Measurements from ENCODE around the gene DHX15.
"Not testable (repeated sequence)": the region's sequence is repeated elsewhere in the genome, so short reads cannot be mapped to it uniquely, and the experiment has no call there.

The DHX15 gene

GRCh38 chr4:24537025-24537424, 47.3 kb downstream of the DHX15 start:
- DNase-seq: no peak

- no peak for DNase-seq
These were observed 49.0 kb downstream of the DHX15 start for GRCh38 chr4:24535399-24535798.

GRCh38 chr4:24533364-24533763, 51.0 kb downstream of the DHX15 start:
- no peak for DNase-seq

GRCh38 chr4:24529555-24529954, 54.8 kb downstream of the DHX15 start:
- DNase-seq: no peak

GRCh38 chr4:24527371-24527770, 57.0 kb downstream of the DHX15 start:
- no peak for DNase-seq

- DNase-seq: no peak
These were observed 62.8 kb downstream of the DHX15 start for GRCh38 chr4:24521544-24521943.

- DNase-seq: no peak
These were observed 64.7 kb downstream of the DHX15 start for GRCh38 chr4:24519649-24520048.

GRCh38 chr4:24517676-24518075, 66.7 kb downstream of the DHX15 start:
- DNase-seq: no peak

- DNase-seq: no peak
These were observed 67.4 kb downstream of the DHX15 start for GRCh38 chr4:24516926-24517325.

- DNase-seq: no peak
These were observed 68.7 kb downstream of the DHX15 start for GRCh38 chr4:24515698-24516097.

- no peak for DNase-seq
These were observed 69.5 kb downstream of the DHX15 start for GRCh38 chr4:24514808-24515207.

GRCh38 chr4:24513718-24514117, 70.6 kb downstream of the DHX15 start:
- DNase-seq: no peak

- no peak for DNase-seq
These were observed 72.8 kb downstream of the DHX15 start for GRCh38 chr4:24511371-24512063.

- DNase-seq: no peak
These were observed 74.3 kb downstream of the DHX15 start for GRCh38 chr4:24510091-24510490.

GRCh38 chr4:24508541-24508940, 75.8 kb downstream of the DHX15 start:
- DNase-seq: no peak

GRCh38 chr4:24507439-24507838, 76.9 kb downstream of the DHX15 start:
- no peak for DNase-seq

- not testable (repeated sequence) for DNase-seq
These were observed 81.3 kb downstream of the DHX15 start for GRCh38 chr4:24503090-24503489.

GRCh38 chr4:24497221-24497620, 87.1 kb downstream of the DHX15 start:
- no peak for DNase-seq

GRCh38 chr4:24496597-24496996, 87.8 kb downstream of the DHX15 start:
- DNase-seq: no peak

- no peak for DNase-seq
These were observed 89.0 kb downstream of the DHX15 start for GRCh38 chr4:24495388-24495787.

- DNase-seq: peak; percentile 85
These were observed 94.5 kb downstream of the DHX15 start for GRCh38 chr4:24489870-24490269.

GRCh38 chr4:24488399-24489164, 95.8 kb downstream of the DHX15 start:
- peak; percentile 67 for DNase-seq

- DNase-seq: no peak
These were observed 101.5 kb downstream of the DHX15 start for GRCh38 chr4:24482871-24483270.

GRCh38 chr4:24477919-24478318, 106.4 kb downstream of the DHX15 start:
- peak; percentile 67 for DNase-seq
